Suprapubic skin (tissue), 4 donors: ENCODE data around the gene FGF7. TPM values are rescaled to one million over a fixed set of nuclear protein-coding genes. Genes with fewer than 3 reads are reported as not detected.
"Not testable (repeated sequence)": the region's sequence is repeated elsewhere in the genome, so short reads cannot be mapped to it uniquely, and the experiment has no call there.

Experiments
- DNase-seq, 2 donors: peaks; one replicate each; pipeline ENCODE4 v3.0.0-alpha.2; 2019; ENCODE audit warnings: low spot score in 2 of 2
- H3K27ac ChIP-seq: fragments of 200-600 bp; sonication (generic); one replicate; pipeline ENCODE4 v1.5.1; 2019
- H3K27me3 ChIP-seq: fragments of 200-600 bp; sonication (generic); one replicate; pipeline ENCODE4 v1.5.1; 2019
- H3K36me3 ChIP-seq: fragments of 200-600 bp; sonication (generic); one replicate; pipeline ENCODE4 v1.5.1; 2019
- H3K4me1 ChIP-seq: fragments of 200-600 bp; sonication (generic); one replicate; pipeline ENCODE4 v1.5.1; 2019
- H3K4me3 ChIP-seq: fragments of 200-600 bp; sonication (generic); one replicate; pipeline ENCODE4 v1.5.1; 2019; ENCODE audit warnings: mild to moderate bottlenecking
- H3K9me3 ChIP-seq: fragments of 200-600 bp; sonication (generic); one replicate; pipeline ENCODE4 v1.5.1; 2019
- EP300 ChIP-seq: sonication (generic); formaldehyde crosslinking; IDR thresholded peaks from one replicate; pipeline ENCODE4 v1.6.1; 2017; ENCODE audit warnings: antibody characterized with exemption
- POLR2A ChIP-seq, 2 donors: fragments of 450-650 bp; IDR thresholded peaks; one replicate each; pipeline ENCODE4 v1.6.1; 2017; ENCODE audit warnings: antibody characterized with exemption in 2 of 2, mild to moderate bottlenecking in 2 of 2, moderate library complexity in 2 of 2
- POLR2AphosphoS5 ChIP-seq, 3 donors: sonication (generic); formaldehyde crosslinking; IDR thresholded peaks; one replicate each; pipeline ENCODE4 v1.6.1; 2017; ENCODE audit warnings: antibody characterized with exemption in 3 of 3
- WGBS: methylation state at CpG from one replicate; pipeline ENCODE4 v1.1.5; 2018; 5-methylcytosine and 5-hydroxymethylcytosine counted together
- total RNA-seq, 4 donors: library from RNA; depleted of rRNA; stranded (reverse); fragments of >200 nt; gene quantifications; one replicate each; pipeline ENCODE4 v1.1.0, GENCODE V29; 2016
- TF ChIP-seq, protein P1 (sequence below), 2 donors: fragments of 200-600 bp in 1 of 2; fragments of 450-650 bp in 1 of 2; sonication (generic) in 1 of 2; IDR thresholded peaks; one replicate each; pipeline ENCODE4 v1.5.1; 2016 to 2019; ENCODE audit warnings: antibody characterized with exemption in 2 of 2, mild to moderate bottlenecking in 1 of 2, moderate library complexity in 1 of 2

Gene FGF7
- total RNA-seq, 4 donors from 2014 or later: 5.5 to 24.1 (median 12.6) TPM

DNA sequence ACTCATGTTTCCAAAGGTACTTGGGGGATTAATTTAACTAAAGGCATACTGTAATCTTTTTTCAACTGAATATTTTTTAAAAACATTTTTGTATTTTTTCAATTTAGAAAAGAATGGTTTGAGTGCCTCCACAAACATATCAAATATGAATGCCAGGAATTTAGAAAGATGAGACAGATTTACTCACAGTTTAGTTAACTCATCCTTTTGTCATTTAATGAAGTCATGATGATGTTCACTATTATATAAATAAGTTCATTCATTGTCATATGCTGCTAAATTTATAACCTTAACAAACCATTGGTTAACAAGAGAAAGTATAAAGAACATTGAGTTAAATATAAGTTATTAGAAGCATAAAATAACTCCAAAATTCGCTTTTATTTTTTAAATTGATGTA is 50.0 kb downstream of the FGF7 start:
- 77% methylated on average over 1 of the region's 1 CpG for WGBS
- TF ChIP-seq, protein P1, sequence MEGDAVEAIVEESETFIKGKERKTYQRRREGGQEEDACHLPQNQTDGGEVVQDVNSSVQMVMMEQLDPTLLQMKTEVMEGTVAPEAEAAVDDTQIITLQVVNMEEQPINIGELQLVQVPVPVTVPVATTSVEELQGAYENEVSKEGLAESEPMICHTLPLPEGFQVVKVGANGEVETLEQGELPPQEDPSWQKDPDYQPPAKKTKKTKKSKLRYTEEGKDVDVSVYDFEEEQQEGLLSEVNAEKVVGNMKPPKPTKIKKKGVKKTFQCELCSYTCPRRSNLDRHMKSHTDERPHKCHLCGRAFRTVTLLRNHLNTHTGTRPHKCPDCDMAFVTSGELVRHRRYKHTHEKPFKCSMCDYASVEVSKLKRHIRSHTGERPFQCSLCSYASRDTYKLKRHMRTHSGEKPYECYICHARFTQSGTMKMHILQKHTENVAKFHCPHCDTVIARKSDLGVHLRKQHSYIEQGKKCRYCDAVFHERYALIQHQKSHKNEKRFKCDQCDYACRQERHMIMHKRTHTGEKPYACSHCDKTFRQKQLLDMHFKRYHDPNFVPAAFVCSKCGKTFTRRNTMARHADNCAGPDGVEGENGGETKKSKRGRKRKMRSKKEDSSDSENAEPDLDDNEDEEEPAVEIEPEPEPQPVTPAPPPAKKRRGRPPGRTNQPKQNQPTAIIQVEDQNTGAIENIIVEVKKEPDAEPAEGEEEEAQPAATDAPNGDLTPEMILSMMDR (IDR thresholded peaks at IDR 0.05): no peak
- TF ChIP-seq POLR2A (IDR thresholded peaks at IDR 0.05) (no peak), EP300 (no peak), POLR2AphosphoS5 (IDR thresholded peaks at IDR 0.05) (no peak)
- no peaks in the 10 kb centered on the region for H3K9me3 ChIP-seq
- no peaks in the 10 kb centered on the region for H3K4me1 ChIP-seq
- H3K27me3 ChIP-seq: no peaks in the 10 kb centered on the region
- H3K36me3 ChIP-seq: no peaks in the 10 kb centered on the region
- no peak overlapping the region for H3K27ac ChIP-seq
- H3K4me3 ChIP-seq: no peak overlapping the region
- no peak for DNase-seq

DNA sequence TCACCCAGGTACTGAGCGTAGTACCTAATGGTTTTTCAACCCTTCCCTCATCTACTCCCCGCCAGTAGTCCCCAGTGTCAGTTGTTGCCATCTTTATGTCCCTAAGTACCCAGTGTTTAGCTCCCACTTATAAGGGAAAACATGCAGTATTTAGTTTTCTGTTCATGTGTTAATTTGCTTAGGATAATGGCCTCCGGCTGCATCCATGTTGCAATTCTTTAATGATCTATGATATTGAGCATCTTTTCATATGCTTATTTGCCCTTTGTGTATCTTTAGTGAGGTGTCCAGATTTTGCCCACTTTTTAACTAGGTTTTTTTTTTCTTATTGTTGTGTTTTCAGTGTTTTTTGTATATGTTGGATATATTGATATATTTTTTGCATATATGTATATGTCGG is 55.0 kb downstream of the FGF7 start:
- H3K27me3 ChIP-seq, H3K4me1 ChIP-seq, H3K9me3 ChIP-seq, H3K36me3 ChIP-seq, DNase-seq, H3K4me3 ChIP-seq, H3K27ac ChIP-seq: not testable (repeated sequence)
- WGBS: 85% methylated on average over 4 of the region's 4 CpGs

DNA sequence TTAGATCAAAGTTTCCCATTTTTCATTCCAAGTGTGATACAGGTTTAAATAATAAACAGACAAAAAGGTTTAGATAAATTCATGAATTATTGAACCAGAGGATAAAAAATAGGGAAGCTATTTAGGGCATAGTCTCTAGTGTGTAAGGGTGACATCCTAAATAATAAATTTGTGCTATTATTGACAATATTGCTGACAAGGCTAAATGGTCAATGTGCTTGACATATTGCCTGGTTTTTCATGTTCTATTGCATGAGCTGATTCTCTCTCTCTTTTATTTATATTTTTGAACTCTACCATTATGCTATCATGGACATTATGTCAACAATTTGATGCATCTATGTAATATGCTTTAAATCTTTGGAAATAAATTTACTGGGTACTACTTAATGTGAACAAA is 55.9 kb downstream of the FGF7 start:
- H3K27me3 ChIP-seq, H3K9me3 ChIP-seq, H3K27ac ChIP-seq, H3K4me1 ChIP-seq, DNase-seq, H3K36me3 ChIP-seq, H3K4me3 ChIP-seq: not testable (repeated sequence)

DNA sequence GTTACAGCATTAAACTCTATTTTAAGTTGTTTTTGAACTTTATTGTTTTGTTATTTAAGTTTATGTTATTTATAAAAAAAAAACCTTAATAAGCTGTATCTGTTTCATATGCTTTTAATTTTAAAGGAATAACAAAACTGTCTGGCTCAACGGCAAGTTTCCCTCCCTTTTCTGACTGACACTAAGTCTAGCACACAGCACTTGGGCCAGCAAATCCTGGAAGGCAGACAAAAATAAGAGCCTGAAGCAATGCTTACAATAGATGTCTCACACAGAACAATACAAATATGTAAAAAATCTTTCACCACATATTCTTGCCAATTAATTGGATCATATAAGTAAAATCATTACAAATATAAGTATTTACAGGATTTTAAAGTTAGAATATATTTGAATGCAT is 62.4 kb downstream of the FGF7 start:
- not testable (repeated sequence) for H3K4me1 ChIP-seq, H3K27ac ChIP-seq, H3K27me3 ChIP-seq, H3K4me3 ChIP-seq, DNase-seq, H3K9me3 ChIP-seq, H3K36me3 ChIP-seq
- WGBS: 14% methylated on average over 1 of the region's 1 CpG

DNA sequence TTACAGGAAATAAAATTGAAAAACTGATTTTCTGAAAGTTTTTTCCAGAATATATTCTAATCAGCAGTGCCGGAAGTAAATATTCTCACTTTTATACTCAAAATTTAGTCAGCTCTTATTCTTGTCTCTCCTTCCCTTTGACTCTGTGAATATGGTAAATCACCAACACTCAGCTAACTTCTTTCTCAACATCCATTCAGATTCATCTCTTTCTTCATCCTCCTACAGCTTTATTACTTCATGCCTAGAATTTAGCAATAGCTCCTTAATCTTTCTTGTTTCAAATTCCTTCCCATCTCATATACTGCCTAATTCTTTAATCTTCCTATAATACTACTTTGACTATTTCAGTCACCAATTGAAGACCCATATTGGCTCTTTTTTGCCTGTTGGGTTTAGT is 67.9 kb downstream of the FGF7 start:
- H3K4me1 ChIP-seq: peaks cover under 1% of the 10 kb centered on the region
- H3K9me3 ChIP-seq: no peaks in the 10 kb centered on the region
- H3K4me3 ChIP-seq: no peak overlapping the region
- 96% methylated on average over 1 of the region's 1 CpG for WGBS
- no peak overlapping the region for H3K27ac ChIP-seq
- no peak for TF ChIP-seq POLR2AphosphoS5 (IDR thresholded peaks at IDR 0.05)
- TF ChIP-seq, protein P1 (IDR thresholded peaks at IDR 0.05): no peak
- no peak for TF ChIP-seq POLR2A (IDR thresholded peaks at IDR 0.05)
- no peak for TF ChIP-seq EP300
- DNase-seq: no peak
- H3K36me3 ChIP-seq: no peaks in the 10 kb centered on the region
- H3K27me3 ChIP-seq: no peaks in the 10 kb centered on the region

- no peaks in the 10 kb centered on the region for H3K9me3 ChIP-seq
- TF ChIP-seq POLR2A (IDR thresholded peaks at IDR 0.05) (no peak), POLR2AphosphoS5 (IDR thresholded peaks at IDR 0.05) (no peak)
- H3K27me3 ChIP-seq: no peaks in the 10 kb centered on the region
- no peak for DNase-seq
- H3K4me1 ChIP-seq: no peaks in the 10 kb centered on the region
- WGBS: 91% methylated on average over 2 of the region's 2 CpGs
- no peak overlapping the region for H3K27ac ChIP-seq
- H3K4me3 ChIP-seq: no peak overlapping the region
- H3K36me3 ChIP-seq: no peaks in the 10 kb centered on the region
Observed at GRCh38 chr15:49492151-49492550, 69.1 kb downstream of the FGF7 start.

GRCh38 chr15:49492830-49493229 is 69.8 kb downstream of the FGF7 start:
- Histone ChIP-seq H3K9me3 (no peaks in the 10 kb centered on the region), H3K27ac (no peak overlapping the region), H3K4me3 (no peak overlapping the region), H3K4me1 (no peaks in the 10 kb centered on the region), H3K27me3 (no peaks in the 10 kb centered on the region), H3K36me3 (no peaks in the 10 kb centered on the region)
- TF ChIP-seq POLR2A (IDR thresholded peaks at IDR 0.05) (no peak), POLR2AphosphoS5 (IDR thresholded peaks at IDR 0.05) (peak in 2 of 3 donors; percentile 25 to 78)
- WGBS: 76% methylated on average over 1 of the region's 1 CpG
- no peak for DNase-seq

DNA sequence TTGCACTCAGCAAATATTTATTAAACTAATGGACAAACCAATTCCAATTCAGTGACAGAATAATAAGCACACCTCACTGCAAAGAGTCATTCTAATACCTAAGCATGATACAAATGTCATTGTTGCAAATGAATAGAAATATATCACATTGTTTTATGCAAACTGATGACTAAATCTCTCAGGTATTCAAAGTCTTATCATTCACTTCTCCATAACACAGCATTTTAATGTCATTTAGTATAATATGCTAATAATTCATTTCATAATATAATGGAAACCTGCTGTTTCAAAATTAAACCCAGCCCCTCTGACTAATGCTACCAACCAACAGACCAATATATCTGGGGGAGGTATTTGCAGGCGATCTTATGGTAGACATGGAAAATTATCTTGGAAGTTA is 71.8 kb downstream of the FGF7 start:
- no peaks in the 10 kb centered on the region for H3K9me3 ChIP-seq
- TF ChIP-seq EP300 (no peak), POLR2AphosphoS5 (IDR thresholded peaks at IDR 0.05) (no peak), POLR2A (IDR thresholded peaks at IDR 0.05) (no peak)
- TF ChIP-seq, protein P1 (IDR thresholded peaks at IDR 0.05): no peak
- 61% methylated on average over 1 of the region's 1 CpG for WGBS

More for the DNA sequence above, 71.8 kb downstream of the FGF7 start:
- no peak for DNase-seq
- no peaks in the 10 kb centered on the region for H3K36me3 ChIP-seq
- H3K27me3 ChIP-seq: no peaks in the 10 kb centered on the region
- no peak overlapping the region for H3K27ac ChIP-seq
- H3K4me3 ChIP-seq: no peak overlapping the region
- no peaks in the 10 kb centered on the region for H3K4me1 ChIP-seq
